A673 (cell line): ENCODE data around the gene SRMS. TPM values are rescaled to one million over a fixed set of nuclear protein-coding genes. Genes with fewer than 3 reads are reported as not detected.
"Not testable (repeated sequence)": the region's sequence is repeated elsewhere in the genome, so short reads cannot be mapped to it uniquely, and the experiment has no call there.

Experiments
- BruUV-seq: library from RNA; stranded (reverse); fragments of 400-500 nt; replicated peaks from 2 replicates; lab custom pipeline; 2021; lab: Mats Ljungman, UMichigan
- CTCF ChIA-PET: fragments of 300-600 bp; sonication (Branson Sonifier 250); formaldehyde crosslinking; loops from one replicate; lab custom pipeline; 2022; ENCODE audit warnings: antibody characterized with exemption; lab: Charles Lee
- POLR2A ChIA-PET: fragments of 300-600 bp; sonication (Branson Sonifier 250); formaldehyde crosslinking; loops from one replicate; lab custom pipeline; 2022; ENCODE audit warnings: antibody characterized with exemption; ENCODE audit not compliant: low non-redundant PET; lab: Charles Lee
- DNase-seq: peaks from one replicate; pipeline ENCODE4 v3.0.0-alpha.2; 2015; ENCODE audit warnings: low spot score
- H3K27ac ChIP-seq: fragments of 200-600 bp; sonication (generic); 2 replicates; pipeline ENCODE4 v1.5.1; 2016; ENCODE audit warnings: mixed run types, low read depth, mild to moderate bottlenecking, mixed read lengths, antibody characterized with exemption, low read length; ENCODE audit not compliant: poor library complexity, severe bottlenecking
- H3K27me3 ChIP-seq: fragments of 200-600 bp; sonication (generic); replicated peaks from 2 replicates; pipeline ENCODE4 v1.6.1; 2017; ENCODE audit warnings: mixed run types, low read depth, mild to moderate bottlenecking, mixed read lengths, antibody characterized with exemption, low read length; ENCODE audit not compliant: insufficient read depth, poor library complexity
- H3K36me3 ChIP-seq: fragments of 200-600 bp; sonication (generic); 2 replicates; pipeline ENCODE4 v1.6.1; 2016; ENCODE audit warnings: mixed run types, mild to moderate bottlenecking, mixed read lengths, antibody characterized with exemption, low read length; ENCODE audit not compliant: insufficient read depth, poor library complexity, severe bottlenecking
- H3K4me1 ChIP-seq: fragments of 200-600 bp; sonication (generic); 2 replicates; pipeline ENCODE4 v1.6.1; 2017; ENCODE audit warnings: mixed run types, mild to moderate bottlenecking, mixed read lengths, antibody characterized with exemption, low read length; ENCODE audit not compliant: insufficient read depth, poor library complexity, severe bottlenecking
- H3K4me3 ChIP-seq: fragments of 200-600 bp; sonication (generic); 2 replicates; pipeline ENCODE4 v1.5.1; 2016; ENCODE audit warnings: low read depth, mixed run types, mild to moderate bottlenecking, mixed read lengths, low read length; ENCODE audit not compliant: poor library complexity, severe bottlenecking
- H3K9me3 ChIP-seq: fragments of 200-600 bp; sonication (generic); 2 replicates; pipeline ENCODE4 v1.6.1; 2016; ENCODE audit warnings: mixed run types, low read depth, mild to moderate bottlenecking, mixed read lengths, antibody characterized with exemption, low read length; ENCODE audit not compliant: poor library complexity, severe bottlenecking
- EZH2 ChIP-seq: fragments of 200-600 bp; sonication (generic); IDR thresholded peaks from 2 replicates; pipeline ENCODE4 v1.6.1; 2017; ENCODE audit warnings: borderline replicate concordance, low read depth, mild to moderate bottlenecking, mixed read lengths, antibody characterized with exemption, low read length; ENCODE audit not compliant: poor library complexity, severe bottlenecking
- intact Hi-C: fragments of 100-400 bp; cut with micrococcal nuclease; formaldehyde crosslinking; loops from one replicate; pipeline ENCODE4 v1.10.0; 2022; ENCODE audit not compliant: unreplicated experiment
- total RNA-seq: library from RNA; stranded (reverse); gene quantifications from 2 replicates; pipeline ENCODE4 v1.2.3, GENCODE V29; 2021
- TF ChIP-seq, protein P1 (sequence below): fragments of 300-800, 200-600 bp; sonication (generic); conservative IDR thresholded peaks from 2 replicates; pipeline ENCODE4 v1.5.1; 2017; ENCODE audit warnings: low read depth, mild to moderate bottlenecking, antibody characterized with exemption, low read length, moderate library complexity, mixed read lengths

Gene SRMS
- total RNA-seq, 1 experiment from 2014 or later = not detected

DNA sequence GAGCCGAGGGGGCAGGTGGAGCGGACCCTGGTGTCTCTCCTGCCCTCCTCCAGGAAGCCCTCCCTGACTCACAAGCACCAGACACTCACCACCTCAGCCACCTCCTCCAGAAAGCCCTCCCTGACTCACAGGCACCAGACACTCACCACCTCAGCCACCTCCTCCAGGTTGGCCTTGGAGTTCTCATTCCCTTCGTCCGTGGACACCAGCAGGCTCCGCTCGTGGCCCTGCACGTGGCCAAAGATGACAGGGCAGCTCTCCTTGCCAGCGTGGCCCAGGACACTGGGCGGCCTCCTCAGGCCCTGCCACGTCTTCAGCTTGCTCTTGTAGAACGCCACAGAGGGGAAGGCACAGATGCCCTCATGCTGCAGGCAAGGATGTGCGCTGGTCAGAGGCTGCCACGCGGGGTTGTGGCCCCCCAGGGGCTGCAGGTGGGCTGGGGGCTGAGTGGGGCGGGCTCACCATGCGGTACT lies 12.8 kb upstream of the SRMS start:
- DNase-seq = no peak
- no TSS peak for BruUV-seq
- CTCF ChIA-PET = no interaction called here
- POLR2A ChIA-PET = interaction anchor here (0.6 kb wide), 1 partner anchor 1179 kb away, joined by 7 read pairs; no protein-coding TSS in a partner anchor
- intact Hi-C loops = no loop called here
- H3K4me1 ChIP-seq = no peaks in the 10 kb centered on the region
- H3K27ac ChIP-seq = no peak overlapping the region
- H3K27me3 ChIP-seq = no peaks in the 10 kb centered on the region
- no peak for TF ChIP-seq EZH2
- TF ChIP-seq, protein P1, sequence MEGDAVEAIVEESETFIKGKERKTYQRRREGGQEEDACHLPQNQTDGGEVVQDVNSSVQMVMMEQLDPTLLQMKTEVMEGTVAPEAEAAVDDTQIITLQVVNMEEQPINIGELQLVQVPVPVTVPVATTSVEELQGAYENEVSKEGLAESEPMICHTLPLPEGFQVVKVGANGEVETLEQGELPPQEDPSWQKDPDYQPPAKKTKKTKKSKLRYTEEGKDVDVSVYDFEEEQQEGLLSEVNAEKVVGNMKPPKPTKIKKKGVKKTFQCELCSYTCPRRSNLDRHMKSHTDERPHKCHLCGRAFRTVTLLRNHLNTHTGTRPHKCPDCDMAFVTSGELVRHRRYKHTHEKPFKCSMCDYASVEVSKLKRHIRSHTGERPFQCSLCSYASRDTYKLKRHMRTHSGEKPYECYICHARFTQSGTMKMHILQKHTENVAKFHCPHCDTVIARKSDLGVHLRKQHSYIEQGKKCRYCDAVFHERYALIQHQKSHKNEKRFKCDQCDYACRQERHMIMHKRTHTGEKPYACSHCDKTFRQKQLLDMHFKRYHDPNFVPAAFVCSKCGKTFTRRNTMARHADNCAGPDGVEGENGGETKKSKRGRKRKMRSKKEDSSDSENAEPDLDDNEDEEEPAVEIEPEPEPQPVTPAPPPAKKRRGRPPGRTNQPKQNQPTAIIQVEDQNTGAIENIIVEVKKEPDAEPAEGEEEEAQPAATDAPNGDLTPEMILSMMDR = no peak
- H3K9me3 ChIP-seq = no peaks in the 10 kb centered on the region
- no peak overlapping the region for H3K4me3 ChIP-seq
- no peaks in the 10 kb centered on the region for H3K36me3 ChIP-seq

DNA sequence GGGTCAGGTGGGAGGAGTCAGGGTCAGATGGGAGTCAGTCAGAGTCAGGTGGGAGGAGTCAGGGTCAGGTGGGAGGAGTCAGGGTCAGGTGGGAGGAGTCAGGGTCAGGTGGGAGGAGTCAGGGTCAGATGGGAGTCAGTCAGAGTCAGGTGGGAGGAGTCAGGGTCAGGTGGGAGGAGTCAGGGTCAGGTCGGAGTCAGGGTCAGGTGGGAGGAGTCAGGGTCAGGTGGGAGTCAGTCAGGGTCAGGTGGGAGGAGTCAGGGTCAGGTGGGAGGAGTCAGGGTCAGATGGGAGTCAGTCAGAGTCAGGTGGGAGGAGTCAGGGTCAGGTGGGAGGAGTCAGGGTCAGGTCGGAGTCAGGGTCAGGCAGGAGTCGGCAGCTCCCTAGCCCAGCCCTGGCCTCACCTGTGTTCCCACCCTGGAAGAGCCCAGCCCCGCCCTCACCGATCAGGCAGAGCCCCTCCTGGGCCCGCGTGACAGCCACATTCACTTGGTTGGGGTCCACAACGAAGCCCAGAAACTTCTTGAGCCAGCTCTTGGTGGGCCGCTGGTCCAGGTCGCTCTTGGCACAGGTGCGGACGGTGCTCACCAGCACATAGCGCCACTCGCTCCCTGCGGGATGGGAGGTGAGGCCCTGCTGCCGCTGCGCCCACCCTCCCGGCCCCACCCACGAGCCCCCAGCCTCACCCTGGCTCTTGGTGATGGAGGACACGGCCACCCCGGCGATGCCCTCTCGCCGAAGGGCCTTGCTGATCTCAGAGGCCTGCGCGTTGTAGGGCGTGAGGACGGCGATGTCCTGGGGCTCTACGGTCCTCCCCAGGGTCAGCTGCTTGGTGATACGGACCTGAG lies 12.2 kb upstream of the SRMS start:
- H3K27me3 ChIP-seq, BruUV-seq, H3K4me1 ChIP-seq, CTCF ChIA-PET, H3K4me3 ChIP-seq, H3K27ac ChIP-seq, DNase-seq, H3K9me3 ChIP-seq, intact Hi-C loops, H3K36me3 ChIP-seq: not testable (repeated sequence)
- POLR2A ChIA-PET = interaction anchor here (0.6 kb wide), 1 partner anchor 1179 kb away, joined by 7 read pairs; no protein-coding TSS in a partner anchor

DNA sequence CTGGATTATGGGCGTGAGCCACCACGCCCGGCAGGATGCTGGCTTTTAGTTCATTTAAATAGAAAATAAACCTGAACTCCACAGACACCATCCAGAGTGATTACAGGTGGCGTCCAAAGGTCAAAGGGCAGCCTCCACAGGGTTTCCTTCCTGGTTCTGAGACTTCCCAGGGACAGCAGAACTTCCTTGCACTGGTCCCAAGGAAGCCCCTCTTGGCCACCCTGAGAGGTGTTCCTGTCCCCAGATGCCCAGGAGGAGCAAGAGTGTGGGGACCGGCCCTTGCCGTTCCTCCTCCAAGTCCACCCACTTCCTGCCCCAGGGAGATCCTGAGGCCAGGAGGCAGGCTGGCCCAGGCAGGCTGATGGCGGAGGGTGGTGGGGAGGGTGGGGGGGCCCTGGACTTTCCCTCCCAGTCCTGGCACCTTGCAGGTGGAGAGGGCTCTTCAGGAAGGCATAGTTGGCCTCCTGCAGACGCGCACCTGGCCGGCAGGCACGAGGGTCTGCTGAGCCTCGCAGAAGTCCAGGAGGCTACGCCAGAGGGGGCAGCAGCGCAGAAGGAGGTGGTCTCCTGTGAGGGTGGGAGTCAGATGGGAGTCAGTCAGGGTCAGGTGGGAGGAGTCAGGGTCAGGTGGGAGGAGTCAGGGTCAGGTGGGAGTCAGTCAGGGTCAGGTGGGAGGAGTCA lies 11.4 kb upstream of the SRMS start:
- ChIA-PET POLR2A (no interaction called here), CTCF (no interaction called here)
- intact Hi-C loops = no loop called here

More for the DNA sequence above, 11.4 kb upstream of the SRMS start:
- Histone ChIP-seq H3K4me3 (no peak overlapping the region), H3K9me3 (no peaks in the 10 kb centered on the region), H3K36me3 (no peaks in the 10 kb centered on the region), H3K27me3 (no peaks in the 10 kb centered on the region), H3K27ac (no peak overlapping the region), H3K4me1 (peaks cover 3% of the 10 kb centered on the region)
- TF ChIP-seq, protein P1 = no peak
- no peak for TF ChIP-seq EZH2
- no peak for DNase-seq
- BruUV-seq = no TSS peak
